Mesodermal cell (in vitro differentiated cells): ENCODE measurements around the gene SASH3. TPM values are rescaled to one million over a fixed set of nuclear protein-coding genes. Genes with fewer than 3 reads are reported as not detected.
A peak's percentile ranks its signal among the peaks of the same experiment; 100 is the strongest.
"Not testable (repeated sequence)": the region's sequence is repeated elsewhere in the genome, so short reads cannot be mapped to it uniquely, and the experiment has no call there.

Experiments
- H3K27ac ChIP-seq: 2 replicates; pipeline ENCODE4 v1.7.0; 2013; ENCODE audit warnings: mild to moderate bottlenecking, low read depth, low read length, moderate library complexity; ENCODE audit not compliant: severe bottlenecking
- H3K36me3 ChIP-seq: 2 replicates; pipeline ENCODE4 v1.7.1; 2013; ENCODE audit warnings: mild to moderate bottlenecking, low read length, moderate library complexity; ENCODE audit not compliant: control insufficient read depth, insufficient read depth
- H3K4me1 ChIP-seq: one replicate; pipeline ENCODE4 v1.7.1; 2013; ENCODE audit warnings: mild to moderate bottlenecking, low read length; ENCODE audit not compliant: insufficient read depth, control insufficient read depth, poor library complexity, severe bottlenecking
- H3K4me3 ChIP-seq: 2 replicates; pipeline ENCODE4 v1.7.0; 2013; ENCODE audit warnings: low read length, control low read depth, mild to moderate bottlenecking; ENCODE audit not compliant: insufficient read depth, poor library complexity, severe bottlenecking; ENCODE audit errors: extremely low read depth
- H3K9me3 ChIP-seq: 2 replicates; pipeline ENCODE4 v1.7.1; 2013; ENCODE audit warnings: mild to moderate bottlenecking, low read length, moderate library complexity; ENCODE audit not compliant: control insufficient read depth
- WGBS, 2 experiments: methylation state at CpG; one replicate each; pipeline ENCODE4 v1.1.5; 2013; ENCODE audit warnings: missing lambda C conversion rate in 2 of 2; ENCODE audit not compliant: insufficient coverage in 2 of 2; 5-methylcytosine and 5-hydroxymethylcytosine counted together
- polyA plus RNA-seq, 2 experiments: library from polyadenylated mRNA; stranded (reverse); fragments of 50-300 nt; gene quantifications; one replicate each; pipeline ENCODE4 v1.2.3, GENCODE V29; 2013

The SASH3 gene
- polyA plus RNA-seq (2013, experiment 1 of 2), result not detected
- polyA plus RNA-seq (2013, experiment 2 of 2), result not detected

DNA sequence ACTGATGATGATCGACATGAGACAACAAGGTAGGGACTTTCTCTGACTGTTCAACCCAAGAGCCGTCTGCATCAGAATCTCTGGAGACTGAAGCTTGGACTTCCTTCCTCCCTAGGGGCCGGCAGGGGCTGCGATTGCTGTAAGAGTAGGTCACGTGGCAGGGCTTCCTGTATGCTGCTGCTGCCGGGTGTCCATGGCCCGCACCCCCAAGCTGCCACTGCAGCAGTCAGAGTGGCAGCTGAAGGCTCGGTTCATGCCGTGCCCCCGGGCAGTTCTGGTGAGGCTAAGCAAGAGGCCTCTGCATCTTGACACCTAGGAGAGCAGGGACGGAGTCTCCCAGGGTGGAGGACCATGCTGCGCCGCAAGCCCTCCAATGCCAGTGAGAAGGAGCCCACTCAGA, at the start of gene SASH3:
Gene SASH3, plus strand, starts transcription at position 203 of the 400 bp plus-strand sequence. Its CDS starts 149 bp downstream, at position 352.
- Histone ChIP-seq H3K36me3 (no peaks in the 10 kb centered on the region), H3K27ac (no peak within 1 kb of the TSS), H3K4me3 (no peak within 1 kb of the TSS), H3K9me3 (no peaks in the 10 kb centered on the region), H3K4me1 (peaks cover 10% of the 10 kb centered on the region)
- WGBS, 2 experiments, result 96% methylated on average over 11 of the region's 13 CpGs; no CpG with 5 or more reads in 1 of the 2 experiments

GRCh38 chrX:129731228-129731627, 48.5 kb upstream of the SASH3 start:
- no peaks in the 10 kb centered on the region for H3K9me3 ChIP-seq
- H3K4me1 ChIP-seq, result no peaks in the 10 kb centered on the region
- H3K36me3 ChIP-seq, result no peaks in the 10 kb centered on the region
- WGBS, 2 experiments, result 86 to 100% methylated on average over 1 to 2 of the region's 2 CpGs
- H3K4me3 ChIP-seq, result no peak overlapping the region
- H3K27ac ChIP-seq, result no peak overlapping the region

- no peak overlapping the region for H3K27ac ChIP-seq
- no peaks in the 10 kb centered on the region for H3K36me3 ChIP-seq
- no peaks in the 10 kb centered on the region for H3K9me3 ChIP-seq
- no peak overlapping the region for H3K4me3 ChIP-seq
- H3K4me1 ChIP-seq, result peaks cover 1% of the 10 kb centered on the region
- no CpG with 5 or more reads among the region's 2 CpGs for WGBS, 2 experiments
Measured at GRCh38 chrX:129732857-129733256, 46.9 kb upstream of the SASH3 start.

DNA sequence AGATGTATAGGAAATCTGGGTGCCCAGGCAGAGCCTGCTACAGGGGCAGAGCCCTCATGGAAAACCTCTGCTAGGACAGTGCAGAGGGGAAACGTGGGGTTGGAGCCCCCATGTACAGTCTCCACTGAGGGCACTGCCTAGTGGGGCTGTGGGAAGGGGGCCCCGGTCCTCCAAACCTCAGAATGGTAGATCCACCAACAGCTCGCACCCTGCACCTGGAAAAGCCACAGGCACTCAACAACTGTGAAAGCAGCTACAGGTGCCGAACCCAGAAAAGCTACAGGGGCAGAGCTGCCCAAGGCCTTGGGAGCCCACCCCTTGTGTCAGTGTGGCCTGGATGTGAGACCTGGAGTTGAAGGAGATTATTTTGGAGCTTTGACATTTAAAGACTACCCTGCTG, 46.4 kb upstream of the SASH3 start:
- WGBS, 2 experiments, result 90 to 100% methylated on average over 3 of the region's 4 CpGs
- H3K36me3 ChIP-seq, result no peaks in the 10 kb centered on the region
- H3K27ac ChIP-seq, result no peak overlapping the region

DNA sequence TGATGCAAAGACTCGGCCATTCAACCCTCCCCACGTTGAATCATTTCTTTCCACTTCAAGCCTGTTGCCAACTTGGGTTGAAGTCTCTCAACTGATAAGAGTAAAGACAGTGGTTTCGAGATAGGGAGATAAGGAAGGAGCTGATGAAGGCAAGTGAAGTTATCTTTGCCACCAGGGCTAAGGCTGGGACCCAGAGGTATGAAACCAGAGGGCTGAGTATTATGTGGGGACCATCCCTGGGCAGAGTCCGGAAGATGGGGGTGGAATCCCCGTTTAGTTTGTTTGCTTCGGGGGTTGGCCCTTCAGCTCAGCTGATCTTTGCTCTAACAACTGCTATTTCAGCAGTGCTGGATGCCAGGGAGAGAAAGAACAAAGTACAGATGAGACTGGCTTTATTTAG, 43.3 kb upstream of the SASH3 start:
- H3K4me3 ChIP-seq, result no peak overlapping the region
- 50 to 80% methylated on average over 1 of the region's 6 CpGs for WGBS, 2 experiments
- H3K27ac ChIP-seq, result no peak overlapping the region
- peaks cover 15% of the 10 kb centered on the region for H3K4me1 ChIP-seq
- no peaks in the 10 kb centered on the region for H3K9me3 ChIP-seq
- no peaks in the 10 kb centered on the region for H3K36me3 ChIP-seq

More for the DNA sequence above, 46.4 kb upstream of the SASH3 start:
- no peak overlapping the region for H3K4me3 ChIP-seq
- H3K9me3 ChIP-seq, result no peaks in the 10 kb centered on the region
- peaks cover 6% of the 10 kb centered on the region for H3K4me1 ChIP-seq

DNA sequence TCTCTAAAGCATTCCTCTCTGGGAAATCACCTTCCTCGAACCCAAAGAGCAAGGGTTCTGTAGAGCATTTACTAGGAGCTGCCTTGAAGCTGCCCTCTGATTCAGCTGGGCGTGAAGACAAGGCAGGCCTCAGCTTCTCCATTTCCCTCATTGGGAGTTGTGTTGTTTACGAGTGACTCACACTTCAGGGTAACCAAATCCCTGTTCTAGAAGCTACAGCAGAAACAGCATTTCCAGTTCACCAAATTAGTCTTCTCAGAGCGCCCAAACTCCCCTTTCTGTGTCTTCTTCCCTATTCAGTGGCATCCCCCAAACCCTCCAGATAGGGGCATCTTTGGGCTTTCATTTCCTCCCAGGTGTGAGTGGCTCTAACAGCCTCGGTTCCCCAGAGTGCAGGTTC, 41.8 kb upstream of the SASH3 start:
- Histone ChIP-seq H3K4me3 (no peak overlapping the region), H3K36me3 (no peaks in the 10 kb centered on the region), H3K4me1 (peaks cover 17% of the 10 kb centered on the region), H3K9me3 (no peaks in the 10 kb centered on the region), H3K27ac (no peak overlapping the region)
- 83 to 90% methylated on average over 2 of the region's 5 CpGs for WGBS, 2 experiments

GRCh38 chrX:129738466-129739308, 41.1 kb upstream of the SASH3 start, which contains the start of gene XPNPEP2:
XPNPEP2 (plus strand) TSS chrX:129738979; CDS start chrX:129739214, 235 bp downstream.
- Histone ChIP-seq H3K4me1 (peaks cover 17% of the 10 kb centered on the region), H3K27ac (peak within 1 kb of the TSS; percentile 41), H3K4me3 (no peak within 1 kb of the TSS), H3K9me3 (no peaks in the 10 kb centered on the region), H3K36me3 (no peaks in the 10 kb centered on the region)
- WGBS, 2 experiments, result 50 to 80% methylated on average over 1 of the region's 13 CpGs

- no peak overlapping the region for H3K27ac ChIP-seq
- no peaks in the 10 kb centered on the region for H3K36me3 ChIP-seq
- H3K9me3 ChIP-seq, result no peaks in the 10 kb centered on the region
- H3K4me1 ChIP-seq, result peaks cover 17% of the 10 kb centered on the region
- WGBS, 2 experiments, result 60 to 83% methylated on average over 1 to 3 of the region's 4 CpGs
- no peak overlapping the region for H3K4me3 ChIP-seq
Measured at GRCh38 chrX:129739578-129739977, 40.2 kb upstream of the SASH3 start.

- Histone ChIP-seq H3K4me1 (peaks cover 17% of the 10 kb centered on the region), H3K4me3 (no peak overlapping the region), H3K27ac (no peak overlapping the region), H3K9me3 (no peaks in the 10 kb centered on the region), H3K36me3 (no peaks in the 10 kb centered on the region)
- WGBS, 2 experiments, result 45 to 67% methylated on average over 4 to 7 of the region's 21 CpGs
Measured at GRCh38 chrX:129741880-129742758, 37.6 kb upstream of the SASH3 start.

DNA sequence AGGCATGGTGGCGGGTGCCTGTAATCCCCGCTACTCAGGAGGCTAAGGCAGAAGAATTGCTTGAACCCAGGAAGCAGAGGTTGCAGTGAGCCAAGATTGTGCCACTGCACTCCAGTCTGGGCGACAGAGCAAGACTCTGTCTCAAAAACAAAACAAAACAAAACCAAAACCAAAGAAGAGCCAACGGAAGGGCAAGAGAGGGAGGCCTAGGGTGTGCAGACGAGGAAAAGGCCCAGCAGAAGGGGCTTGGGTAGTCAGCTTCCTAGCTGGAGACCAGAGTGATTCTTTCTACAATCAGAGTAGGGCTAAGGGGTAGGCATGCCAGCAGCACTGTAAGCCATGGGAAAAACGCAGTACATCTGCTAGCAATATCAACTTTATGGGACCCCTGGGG, 37.0 kb upstream of the SASH3 start:
- not testable (repeated sequence) for H3K27ac ChIP-seq, H3K4me3 ChIP-seq, H3K9me3 ChIP-seq, H3K36me3 ChIP-seq
- WGBS, 2 experiments, result 93% methylated on average over 3 of the region's 6 CpGs; no CpG with 5 or more reads in 1 of the 2 experiments
- H3K4me1 ChIP-seq, result peaks cover 17% of the 10 kb centered on the region
